Measurements from ENCODE around the gene KCNC2.

GRCh38 chr12:75087654-75088053 lies 122.0 kb downstream of the KCNC2 start:
- TF ChIP-seq, protein P1, sequence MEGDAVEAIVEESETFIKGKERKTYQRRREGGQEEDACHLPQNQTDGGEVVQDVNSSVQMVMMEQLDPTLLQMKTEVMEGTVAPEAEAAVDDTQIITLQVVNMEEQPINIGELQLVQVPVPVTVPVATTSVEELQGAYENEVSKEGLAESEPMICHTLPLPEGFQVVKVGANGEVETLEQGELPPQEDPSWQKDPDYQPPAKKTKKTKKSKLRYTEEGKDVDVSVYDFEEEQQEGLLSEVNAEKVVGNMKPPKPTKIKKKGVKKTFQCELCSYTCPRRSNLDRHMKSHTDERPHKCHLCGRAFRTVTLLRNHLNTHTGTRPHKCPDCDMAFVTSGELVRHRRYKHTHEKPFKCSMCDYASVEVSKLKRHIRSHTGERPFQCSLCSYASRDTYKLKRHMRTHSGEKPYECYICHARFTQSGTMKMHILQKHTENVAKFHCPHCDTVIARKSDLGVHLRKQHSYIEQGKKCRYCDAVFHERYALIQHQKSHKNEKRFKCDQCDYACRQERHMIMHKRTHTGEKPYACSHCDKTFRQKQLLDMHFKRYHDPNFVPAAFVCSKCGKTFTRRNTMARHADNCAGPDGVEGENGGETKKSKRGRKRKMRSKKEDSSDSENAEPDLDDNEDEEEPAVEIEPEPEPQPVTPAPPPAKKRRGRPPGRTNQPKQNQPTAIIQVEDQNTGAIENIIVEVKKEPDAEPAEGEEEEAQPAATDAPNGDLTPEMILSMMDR (conservative IDR thresholded peaks at IDR 0.05; ENCODE audit: low read depth, low read length), result peak; percentile 34; the same call in 1 of the 2 replicates
- no peak for TF ChIP-seq EZH2 (IDR thresholded peaks at IDR 0.05; ENCODE audit: borderline replicate concordance, low read depth, low read length, poor library complexity, severe bottlenecking)

Measured in A673 (cell line).